IPS-11a (cell line): ENCODE results near the gene SURF4.
"Not testable (repeated sequence)": the region's sequence is repeated elsewhere in the genome, so short reads cannot be mapped to it uniquely, and the experiment has no call there.

Source experiments
- H3K4me3 ChIP-seq: one replicate; pipeline ENCODE4 v1.5.1; 2013; ENCODE audit warnings: low read depth, low read length, control low read depth

SURF4 gene

DNA sequence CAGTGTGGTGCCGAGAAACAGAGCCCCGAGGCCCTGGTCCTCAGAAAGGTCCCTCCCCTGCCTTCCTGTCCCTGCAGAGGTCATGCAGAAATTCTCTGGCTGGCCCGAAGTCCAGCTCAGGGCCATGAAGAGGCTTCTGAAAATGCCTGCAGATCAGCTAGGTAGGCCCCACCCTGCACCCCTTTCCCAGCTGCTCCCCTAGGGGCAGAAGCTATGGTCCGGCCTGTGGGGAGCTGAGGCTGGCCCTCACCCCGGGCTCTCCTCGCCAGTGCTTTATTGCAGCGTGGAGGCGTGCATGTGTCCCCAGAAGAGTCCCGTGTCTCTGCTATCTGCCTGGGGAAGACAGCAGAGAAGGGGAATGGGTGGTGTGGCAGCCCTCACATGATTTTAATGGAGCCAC lies 22.0 kb upstream of the SURF4 start:
- no peak overlapping the region for H3K4me3 ChIP-seq

DNA sequence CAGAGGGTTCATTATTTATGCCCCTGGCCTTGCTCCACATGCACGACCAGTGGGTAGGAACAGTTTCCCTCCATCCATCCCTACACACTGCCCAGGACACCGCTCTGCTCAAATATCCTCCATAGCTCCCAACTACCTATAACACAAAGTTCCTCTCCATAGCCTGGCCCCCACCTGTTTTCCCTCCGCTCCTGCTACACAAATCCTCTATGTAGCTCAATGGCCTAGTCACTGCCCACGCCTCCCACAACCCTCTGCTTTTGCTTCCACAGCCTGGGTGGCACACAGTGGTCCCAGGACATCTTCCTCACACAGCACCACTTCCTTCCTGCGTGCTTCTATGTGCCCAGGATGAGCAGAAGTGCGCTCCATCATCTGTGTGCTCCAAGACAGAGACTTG lies 21.5 kb upstream of the SURF4 start:
- H3K4me3 ChIP-seq = no peak overlapping the region

DNA sequence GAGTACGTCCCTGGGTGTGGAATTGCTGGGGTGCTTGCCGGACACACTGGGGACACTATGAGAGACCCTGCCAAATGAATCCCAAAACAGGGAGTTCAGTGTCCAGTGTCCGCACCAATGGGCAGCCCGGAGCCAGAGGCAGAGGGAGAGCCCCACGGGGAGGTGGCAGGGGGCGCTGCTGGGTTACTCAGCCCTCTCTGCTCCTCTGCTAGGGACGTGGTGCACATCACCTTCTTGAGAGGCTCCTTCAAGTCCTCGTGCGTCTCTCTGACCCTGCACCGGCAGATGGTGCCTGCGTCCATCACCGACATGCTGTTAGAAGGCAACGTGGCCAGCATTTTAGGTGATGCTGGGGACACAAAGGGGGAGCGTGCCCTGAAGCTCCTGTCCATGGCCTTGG lies 21.1 kb upstream of the SURF4 start:
- H3K4me3 ChIP-seq = no peak overlapping the region

DNA sequence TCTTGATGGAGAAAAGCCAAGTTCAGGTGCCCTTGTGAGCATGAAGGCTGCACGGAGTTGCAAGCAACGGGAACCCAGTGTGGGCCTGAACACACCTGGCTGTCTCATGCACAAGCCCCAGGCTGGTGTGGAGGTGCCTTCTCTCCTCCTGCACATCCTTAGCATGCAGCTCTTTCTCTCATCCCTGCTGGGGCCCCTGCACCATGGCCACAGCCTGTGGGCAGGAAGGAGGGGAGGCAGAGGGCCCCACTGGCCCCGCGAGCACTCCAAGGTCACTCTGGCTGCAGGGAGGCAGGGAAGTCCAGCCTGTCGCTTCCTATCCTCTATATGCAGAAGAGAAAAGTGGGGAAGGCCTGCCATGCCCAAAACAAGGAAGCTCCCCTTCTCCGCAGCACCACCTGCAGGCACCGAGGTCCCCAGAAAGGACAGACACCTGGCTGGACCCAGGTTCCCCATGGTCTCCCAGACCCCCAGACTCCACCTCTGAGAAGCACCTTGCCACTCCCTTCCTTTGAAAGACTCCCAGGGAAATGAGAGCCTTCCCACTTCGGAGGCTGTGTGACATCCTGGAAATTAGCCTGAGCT lies 18.9 kb upstream of the SURF4 start:
- no peak overlapping the region for H3K4me3 ChIP-seq

DNA sequence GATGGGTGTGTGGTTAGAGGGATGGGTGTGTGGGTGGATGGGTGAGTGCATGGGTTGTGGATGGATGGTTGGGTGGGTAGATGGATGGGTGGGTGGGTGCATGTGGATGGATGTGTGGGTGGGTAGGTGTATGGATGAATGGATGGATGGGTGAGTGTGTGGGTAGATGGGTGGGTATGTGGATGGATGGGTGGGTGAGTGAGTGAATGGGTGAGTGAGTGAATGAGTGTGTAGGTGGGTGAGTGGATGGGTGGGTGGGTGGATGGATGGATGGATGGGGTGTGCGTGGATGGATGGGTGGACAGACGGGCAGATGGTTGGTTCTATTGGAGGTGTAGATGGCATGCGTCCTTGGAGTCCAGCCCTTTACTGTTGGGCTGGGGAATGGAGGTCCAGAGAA lies 17.5 kb upstream of the SURF4 start:
- H3K4me3 ChIP-seq = no peak overlapping the region

DNA sequence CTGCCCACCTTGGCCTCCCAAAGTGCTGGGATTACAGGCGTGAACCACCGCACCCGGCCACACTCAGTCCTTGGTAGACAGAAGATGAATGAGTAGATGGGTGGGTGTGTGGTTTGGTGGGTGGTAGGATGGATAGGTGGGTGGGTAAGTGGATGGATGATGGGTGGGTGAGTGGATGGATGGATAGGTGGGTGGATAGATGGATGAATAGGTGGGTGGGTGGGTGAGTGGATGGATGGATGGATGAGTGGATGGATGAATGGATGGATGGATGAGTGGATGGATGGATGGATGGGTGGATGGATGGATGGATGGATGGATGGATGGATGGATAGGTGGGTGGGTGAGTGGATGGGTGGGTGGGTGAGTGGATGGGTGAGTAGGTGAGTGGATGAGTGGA lies 16.4 kb upstream of the SURF4 start:
- H3K4me3 ChIP-seq = not testable (repeated sequence)

DNA sequence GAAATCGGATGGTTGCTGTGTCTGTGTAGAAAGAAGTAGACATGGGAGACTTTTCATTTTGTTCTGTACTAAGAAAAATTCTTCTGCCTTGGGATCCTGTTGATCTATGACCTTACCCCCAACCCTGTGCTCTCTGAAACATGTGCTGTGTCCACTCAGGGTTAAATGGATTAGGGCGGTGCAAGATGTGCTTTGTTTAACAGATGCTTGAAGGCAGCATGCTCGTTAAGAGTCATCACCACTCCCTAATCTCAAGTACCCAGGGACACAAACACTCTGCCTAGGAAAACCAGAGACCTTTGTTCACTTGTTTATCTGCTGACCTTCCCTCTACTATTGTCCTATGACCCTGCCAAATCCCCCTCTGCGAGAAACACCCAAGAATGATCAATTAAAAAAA lies 15.6 kb upstream of the SURF4 start:
- not testable (repeated sequence) for H3K4me3 ChIP-seq

DNA sequence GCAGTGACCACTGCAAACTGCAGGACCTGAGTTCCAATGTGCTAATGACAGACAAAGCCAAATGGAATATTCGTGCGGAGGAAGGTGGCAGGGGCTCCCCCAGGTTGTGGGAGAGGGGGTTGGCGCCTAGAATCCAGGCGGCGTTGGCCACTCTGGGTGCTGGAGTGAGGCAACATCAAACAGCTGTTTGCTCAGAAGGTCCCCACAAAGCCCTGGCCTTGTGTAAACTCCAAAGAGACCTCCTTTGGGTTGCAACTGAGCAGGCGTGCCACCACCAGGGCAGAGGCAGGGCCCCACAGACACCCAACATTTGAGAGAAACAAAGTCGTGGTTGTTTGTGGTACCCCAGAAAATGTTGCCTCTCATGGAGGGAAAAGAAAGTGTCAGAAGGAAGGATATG lies 14.9 kb upstream of the SURF4 start:
- H3K4me3 ChIP-seq = no peak overlapping the region

DNA sequence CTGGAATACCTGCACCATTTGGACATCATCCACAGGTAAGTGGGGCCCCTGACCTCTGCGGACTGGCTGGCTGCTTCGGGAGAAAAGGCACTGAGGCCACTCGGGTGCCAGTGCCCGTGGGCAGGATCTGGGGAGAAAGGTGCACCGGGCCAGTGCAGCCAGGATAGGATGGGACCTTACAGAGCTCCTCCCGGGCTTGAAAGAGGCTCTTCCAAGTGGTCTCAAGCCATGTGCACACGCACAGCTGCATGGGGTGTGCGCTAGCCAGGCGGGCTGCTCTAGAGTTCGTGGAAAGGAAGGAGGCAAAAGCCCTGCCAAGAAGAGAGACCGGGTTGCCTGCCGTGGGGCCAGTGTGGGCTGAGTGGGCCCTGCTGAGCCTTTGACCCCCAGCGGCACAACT lies 13.7 kb upstream of the SURF4 start:
- H3K4me3 ChIP-seq = no peak overlapping the region

DNA sequence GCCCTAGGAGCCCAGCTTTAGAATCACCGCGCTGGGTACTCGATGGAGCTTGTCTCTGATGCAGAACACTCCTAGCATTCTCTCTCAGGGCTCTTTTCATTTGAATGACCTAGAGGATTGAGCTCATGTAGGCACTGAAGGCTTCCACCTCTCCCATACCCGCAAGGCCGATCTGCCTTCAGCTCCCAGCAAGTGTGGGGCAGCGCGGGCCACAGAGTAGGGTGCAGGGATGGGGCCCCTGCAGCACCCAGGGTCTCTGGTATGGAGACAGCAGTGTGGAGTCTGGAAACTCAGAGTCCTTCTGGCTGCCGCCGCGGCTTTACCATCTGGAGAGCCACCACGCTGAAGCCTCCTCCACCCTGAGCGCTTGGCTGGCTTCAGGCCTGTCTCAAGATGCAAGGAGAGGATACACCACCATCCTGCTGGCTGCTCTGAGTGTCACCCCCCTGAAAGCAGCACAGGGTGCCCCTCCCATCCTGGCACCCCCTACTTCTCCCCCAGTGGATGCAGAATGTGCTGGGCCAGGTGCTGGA lies 13.2 kb upstream of the SURF4 start:
- H3K4me3 ChIP-seq = no peak overlapping the region

DNA sequence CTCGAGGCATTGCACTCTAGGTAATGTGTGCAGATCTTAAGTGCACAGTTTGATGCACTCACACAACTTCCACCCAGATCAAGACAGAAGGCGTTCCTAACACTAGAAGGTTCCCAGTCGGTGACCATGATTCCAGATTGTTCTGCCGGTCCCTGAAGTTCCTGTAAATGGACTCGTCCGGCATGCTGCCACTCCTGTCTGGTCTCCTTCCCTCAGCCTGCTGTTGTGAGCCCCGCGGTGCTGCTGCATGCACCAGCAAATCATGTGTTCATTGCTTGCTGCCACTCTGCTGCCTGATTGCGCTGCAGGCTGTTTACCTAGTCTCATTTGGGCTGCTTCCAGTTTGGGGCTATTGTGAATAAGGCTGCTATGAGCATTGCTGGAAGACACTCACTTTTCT lies 11.8 kb upstream of the SURF4 start:
- H3K4me3 ChIP-seq = no peak overlapping the region

DNA sequence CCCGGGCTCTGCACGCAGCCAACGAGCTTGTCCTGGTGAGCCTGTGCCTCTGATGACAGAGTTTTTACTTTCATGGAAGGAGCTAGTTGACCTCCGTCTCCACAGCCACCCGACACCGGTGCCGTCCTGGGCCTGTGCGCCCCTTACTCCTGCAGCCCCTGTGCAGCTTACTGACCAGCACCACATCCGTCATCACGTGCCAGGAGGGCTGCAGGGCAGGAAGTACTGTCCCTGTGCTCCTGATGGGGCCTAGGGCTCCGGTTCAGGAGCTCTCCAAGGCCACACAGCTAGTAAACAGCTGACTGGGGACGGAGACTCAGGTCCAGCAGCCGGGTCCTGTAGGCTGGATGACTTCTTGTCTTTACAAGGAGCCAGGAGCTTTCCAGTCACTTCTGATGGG lies 10.5 kb upstream of the SURF4 start:
- no peak overlapping the region for H3K4me3 ChIP-seq

DNA sequence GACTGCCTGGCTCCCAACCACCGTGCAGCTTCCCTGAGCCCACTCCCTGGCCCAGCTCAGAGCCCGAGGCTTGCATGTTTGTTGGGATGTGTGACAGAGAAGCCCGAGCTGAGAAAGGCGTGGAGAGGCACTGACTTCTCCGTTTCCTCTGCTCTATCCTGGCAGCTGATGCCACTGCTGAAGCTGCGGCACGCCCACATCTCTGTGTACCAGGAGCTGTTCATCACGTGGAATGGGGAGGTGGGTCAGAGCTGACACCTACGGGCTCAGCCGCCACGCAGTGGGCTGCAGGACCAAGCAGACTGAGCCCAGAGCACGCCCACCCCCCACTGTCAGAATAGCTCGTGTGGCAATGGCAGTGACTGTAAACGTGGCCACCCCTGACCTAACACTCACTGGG lies 9.6 kb upstream of the SURF4 start:
- H3K4me3 ChIP-seq = no peak overlapping the region

DNA sequence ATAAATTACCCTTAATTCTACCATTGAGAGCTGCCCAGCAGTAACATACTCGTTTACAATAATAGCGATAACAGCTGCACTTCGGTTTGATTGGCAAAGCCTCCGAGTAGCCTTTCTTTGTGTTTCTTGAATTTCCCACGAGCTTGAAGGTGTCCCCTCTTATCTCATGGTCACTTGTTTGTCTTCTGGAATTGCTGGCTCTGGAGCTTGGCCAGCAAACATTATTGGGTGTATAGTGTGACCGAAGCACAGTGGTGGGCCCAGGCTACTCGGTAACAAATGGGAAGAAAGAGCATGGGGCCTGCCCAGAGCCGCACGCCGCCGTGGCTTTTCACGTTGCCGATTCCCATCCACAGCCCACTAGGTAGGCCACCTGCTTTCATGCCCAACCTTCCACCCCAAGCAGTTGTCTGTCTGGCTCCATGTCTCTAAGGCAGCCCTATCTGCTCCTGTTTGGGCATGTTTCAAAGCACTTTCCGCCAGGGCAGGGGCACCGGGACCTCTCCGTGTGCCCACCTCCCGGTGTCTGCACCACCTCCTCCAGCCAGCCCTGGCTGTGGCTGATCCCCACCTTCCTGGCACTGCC lies 9.0 kb upstream of the SURF4 start:
- no peak overlapping the region for H3K4me3 ChIP-seq

DNA sequence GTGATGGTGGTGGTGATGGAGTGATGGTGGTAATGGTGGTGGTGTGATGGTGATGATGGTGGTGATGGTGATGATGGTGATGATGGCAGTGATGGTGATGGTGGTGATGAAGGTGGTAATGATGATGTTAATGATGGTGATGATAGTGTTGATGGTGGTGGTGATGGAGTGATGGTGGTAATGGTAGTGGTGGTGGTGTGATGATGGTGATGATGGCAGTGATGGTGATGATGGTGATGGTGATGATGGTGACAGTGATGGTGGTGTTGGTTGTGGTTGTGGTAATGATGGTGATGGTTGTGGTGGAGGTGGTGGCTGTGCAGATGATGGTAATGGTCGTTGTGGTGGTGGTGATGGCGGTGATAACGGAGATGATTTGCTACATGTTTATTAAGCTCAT lies 7.6 kb upstream of the SURF4 start:
- no peak overlapping the region for H3K4me3 ChIP-seq

DNA sequence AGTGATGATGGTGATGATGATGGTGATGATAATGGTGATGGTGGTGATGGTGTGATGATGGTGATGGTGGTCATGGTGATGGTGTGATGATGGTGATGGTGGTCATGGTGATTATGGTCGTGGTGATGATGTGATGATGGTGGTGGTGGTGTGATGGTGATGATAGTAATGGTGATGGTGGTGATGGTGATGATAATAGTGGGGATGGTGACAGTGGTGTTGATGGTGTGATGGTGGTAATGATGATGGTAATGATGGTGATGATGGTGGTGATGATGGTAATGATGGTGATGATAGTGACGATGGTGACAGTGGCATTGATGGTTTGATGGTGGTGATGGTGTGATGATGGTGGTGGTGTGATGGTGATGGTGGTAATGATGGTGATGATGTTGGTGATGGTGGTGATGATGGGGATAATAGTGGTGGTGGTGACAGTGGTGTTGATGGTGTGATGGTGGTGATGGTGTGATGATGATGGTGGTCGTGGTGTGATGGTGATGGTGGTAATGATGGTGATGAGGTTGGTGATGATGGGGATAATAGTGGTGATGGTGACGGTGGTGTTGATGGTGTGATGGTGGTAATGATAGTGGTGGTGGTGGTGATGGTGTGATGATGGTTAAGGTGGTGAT lies 6.8 kb upstream of the SURF4 start:
- no peak overlapping the region for H3K4me3 ChIP-seq

DNA sequence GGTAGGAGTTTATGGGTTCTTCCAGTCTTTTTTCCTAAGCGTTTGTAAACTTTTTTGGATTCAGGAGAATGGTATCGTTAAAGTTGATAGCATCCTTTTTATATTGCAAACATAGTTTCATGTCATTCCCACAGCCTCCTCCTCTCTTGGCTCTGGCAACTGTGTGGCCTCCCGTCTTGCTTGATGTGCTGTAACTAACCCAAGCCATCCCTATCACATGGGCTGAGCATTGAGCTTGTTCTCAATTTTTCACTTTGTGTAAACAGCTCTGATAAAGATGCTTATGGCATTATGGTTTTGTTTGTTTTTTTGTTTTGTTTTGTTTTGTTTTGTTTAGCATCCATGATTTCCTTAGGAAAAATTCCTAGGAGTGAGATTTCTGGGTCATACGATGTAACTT lies 4.9 kb upstream of the SURF4 start:
- H3K4me3 ChIP-seq = no peak overlapping the region

DNA sequence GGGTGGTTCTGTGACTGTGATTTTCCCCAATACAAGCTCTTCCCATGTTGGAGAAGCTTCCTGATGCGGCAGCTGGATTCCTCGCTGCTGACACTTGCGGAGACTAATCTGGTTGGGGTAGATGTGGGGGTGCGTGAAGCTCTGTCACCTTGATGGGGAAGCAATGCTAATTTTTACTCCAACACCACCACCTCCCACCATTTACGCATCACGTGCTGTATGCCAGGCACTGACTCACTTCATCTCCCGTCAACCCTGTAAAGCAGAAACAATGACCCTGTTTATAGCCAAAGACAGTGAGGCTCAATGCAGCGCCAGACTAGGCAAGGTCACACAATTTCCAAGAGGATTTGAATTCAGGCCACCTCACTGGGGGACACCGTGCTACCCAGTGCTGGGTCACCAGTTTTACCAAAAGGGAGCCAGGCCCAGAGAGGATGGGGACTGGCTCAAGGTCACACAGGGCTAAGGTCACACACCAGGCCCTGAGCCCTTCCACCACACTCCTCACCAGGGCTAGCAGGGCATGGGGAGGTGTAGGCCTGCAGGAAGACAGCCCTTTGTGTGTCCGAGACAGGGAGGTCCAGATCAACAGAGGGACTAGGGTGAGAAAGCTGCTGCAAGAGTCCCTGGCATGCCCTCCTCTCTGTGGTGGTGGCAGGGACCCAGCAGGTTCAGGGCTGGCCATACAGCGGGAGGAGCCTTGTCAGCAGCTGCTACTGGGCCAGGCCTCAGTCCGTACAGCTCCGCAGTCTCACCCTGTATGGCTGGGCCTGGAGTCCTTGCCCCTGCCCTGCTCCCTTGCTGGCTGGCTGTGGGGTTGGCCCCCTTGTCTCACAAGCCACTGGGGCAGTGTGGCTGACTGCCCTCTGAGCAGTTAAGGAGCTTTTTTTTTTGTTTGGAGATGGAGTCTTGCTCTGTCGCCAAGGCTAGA lies 3.6 kb upstream of the SURF4 start:
- H3K4me3 ChIP-seq = no peak overlapping the region

DNA sequence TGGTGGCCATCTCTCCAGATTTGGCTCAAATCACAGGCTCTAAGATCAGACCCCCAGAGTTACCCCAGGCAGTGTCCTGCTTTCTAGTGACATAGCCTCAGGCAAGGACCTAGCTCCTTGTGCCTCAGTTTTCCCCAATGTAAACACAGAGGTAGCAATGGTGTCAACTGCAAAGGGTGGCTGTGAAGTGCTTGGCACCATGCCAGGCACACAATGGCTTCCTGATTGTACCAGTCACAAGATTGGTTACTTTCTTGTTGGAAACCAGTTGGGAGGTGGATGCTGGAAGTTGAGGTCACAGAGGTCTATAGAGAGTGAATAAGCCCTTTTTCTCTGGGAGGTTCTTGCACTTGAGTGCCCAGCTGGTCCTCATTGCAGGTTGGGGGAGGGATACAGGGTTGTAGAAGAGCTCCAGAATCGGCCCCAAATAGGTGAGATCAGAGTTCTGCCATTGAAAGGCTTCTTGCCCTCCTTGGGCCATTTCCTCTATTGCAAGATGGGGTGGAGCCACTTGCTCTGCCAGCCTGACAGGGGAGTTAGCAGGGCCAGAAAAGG lies 2.6 kb upstream of the SURF4 start:
- H3K4me3 ChIP-seq = no peak overlapping the region

DNA sequence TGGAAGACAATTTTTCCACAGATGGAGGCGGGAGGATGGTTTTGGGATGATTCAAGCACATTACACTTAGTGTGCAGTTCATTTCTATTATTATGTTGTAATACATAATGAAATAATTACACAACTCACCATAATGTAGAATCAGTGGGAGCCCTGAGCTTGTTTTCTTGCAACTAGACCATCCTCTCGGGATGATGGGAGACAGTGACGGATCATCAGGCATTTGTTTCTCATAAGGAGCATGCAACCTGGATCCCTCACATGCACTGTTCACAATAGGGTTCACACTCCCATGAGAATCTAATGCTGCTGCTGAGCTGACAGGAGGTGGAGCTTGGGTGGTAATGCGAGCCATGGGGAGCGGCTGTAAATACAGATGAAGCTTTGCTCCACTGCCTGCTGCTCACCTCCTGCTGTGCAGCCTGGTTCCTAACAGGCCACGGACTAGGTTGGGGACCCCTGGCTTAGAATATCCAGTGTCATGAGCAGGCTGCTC lies 1.9 kb upstream of the SURF4 start:
- no peak overlapping the region for H3K4me3 ChIP-seq

DNA sequence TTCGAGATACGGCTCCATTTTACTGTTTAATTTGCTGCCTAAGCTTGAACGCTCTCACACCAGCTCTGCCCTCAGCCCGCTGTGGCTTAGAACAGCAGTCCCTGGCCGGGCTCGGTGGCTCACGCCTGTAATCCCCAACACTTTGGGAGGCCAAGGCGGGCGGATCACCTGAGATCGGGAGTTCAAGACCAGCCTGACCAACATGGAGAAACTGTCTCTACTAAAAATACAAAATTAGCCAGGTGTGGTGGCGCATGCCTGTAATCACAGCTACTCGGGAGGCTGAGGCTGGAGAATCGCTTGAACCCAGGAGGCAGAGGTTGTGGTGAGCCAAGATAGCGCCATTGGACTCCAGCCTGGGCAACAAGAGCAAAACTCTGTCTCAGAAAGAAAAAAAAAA lies 1.4 kb upstream of the SURF4 start:
- H3K4me3 ChIP-seq = not testable (repeated sequence)
